GM19463 (cell line): ENCODE measurements around the gene ZNF133.
"Not testable (repeated sequence)": the region's sequence is repeated elsewhere in the genome, so short reads cannot be mapped to it uniquely, and the experiment has no call there.

Experiments
- ATAC-seq: cut with Tn5 transposase; IDR thresholded peaks from one replicate; pipeline ENCODE4 v1.9.1; 2021; ENCODE audit warnings: mild to moderate bottlenecking, moderate library complexity; ENCODE audit not compliant: unreplicated experiment

Gene ZNF133

DNA sequence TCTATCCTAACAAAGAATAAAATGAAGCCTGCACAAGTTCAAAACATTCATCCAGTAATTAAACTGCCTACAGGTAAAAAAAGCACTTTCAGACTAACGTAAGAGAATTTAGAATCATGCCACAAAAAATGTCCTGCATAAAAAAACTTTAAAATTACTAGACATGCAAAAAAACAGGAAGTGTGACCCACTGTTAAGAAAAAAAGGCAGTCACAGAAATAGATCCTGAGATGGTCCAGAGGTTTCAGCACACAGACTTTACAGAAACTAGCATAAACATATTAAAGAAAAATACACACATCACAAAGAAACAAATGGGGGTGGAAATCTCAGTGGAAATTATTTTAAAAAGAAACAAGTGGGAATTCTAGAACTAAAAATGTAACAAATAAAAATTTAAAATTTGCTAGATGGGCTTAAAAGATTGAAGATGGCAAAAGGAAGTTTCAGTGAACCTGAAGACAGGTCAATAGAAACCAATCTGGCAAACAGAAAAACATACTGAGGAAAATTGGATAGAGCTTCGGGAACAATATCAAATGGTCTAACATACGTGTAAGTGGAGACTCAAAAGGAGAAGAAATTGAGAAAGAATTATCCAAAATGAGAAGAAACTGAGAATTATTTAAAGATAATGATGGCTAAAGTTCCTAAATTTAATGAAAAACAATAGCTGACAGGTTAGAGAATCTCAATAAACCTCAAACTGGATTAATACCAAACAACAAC, 3.4 kb upstream of the ZNF133 start:
- no peak for ATAC-seq

DNA sequence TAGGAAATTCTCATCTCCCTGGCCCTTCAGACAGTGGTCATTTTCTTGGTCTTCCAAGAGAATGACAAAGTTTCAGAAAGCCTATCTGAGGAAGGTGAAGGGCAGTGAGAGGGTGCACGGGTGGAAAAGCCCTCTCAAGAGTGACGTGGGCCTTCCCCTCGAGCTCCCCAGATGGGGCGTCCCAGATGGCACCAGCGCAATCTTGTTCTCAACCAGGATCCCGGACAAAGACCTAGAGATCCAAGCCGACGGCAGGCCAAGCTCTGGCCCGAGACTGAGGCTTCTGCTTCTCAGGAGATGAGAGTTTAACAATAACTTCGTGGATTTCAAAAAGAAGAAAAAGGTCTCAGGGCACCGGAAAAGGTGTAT, 797 bp upstream of the ZNF133 start:
- no peak for ATAC-seq

DNA sequence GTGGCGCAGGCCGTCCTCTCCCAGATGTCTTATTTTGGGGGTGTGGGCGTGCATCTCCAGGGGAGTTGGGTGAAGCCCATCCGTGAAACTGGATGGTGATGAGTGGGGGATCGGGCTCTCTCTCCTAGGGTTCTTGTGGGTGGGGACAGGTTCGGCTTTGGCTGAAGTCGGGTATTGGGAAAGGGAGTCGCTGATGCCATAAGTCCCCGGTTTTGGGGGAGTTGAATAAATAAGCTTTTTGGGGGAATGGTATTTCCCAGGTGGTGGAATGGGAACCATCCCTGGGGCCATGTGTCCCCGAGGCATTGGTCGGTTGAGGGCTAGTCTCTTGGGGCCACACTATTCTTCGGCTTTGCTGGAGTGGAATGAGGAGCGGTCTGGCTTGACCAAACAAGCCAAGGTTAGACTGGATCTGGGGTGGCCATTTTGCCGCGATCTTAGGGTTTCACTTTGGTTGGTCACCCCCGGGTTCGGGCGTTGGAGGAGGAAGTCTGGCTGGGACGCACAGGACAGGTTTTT, 481 bp downstream of the ZNF133 start:
- no peak for ATAC-seq

DNA sequence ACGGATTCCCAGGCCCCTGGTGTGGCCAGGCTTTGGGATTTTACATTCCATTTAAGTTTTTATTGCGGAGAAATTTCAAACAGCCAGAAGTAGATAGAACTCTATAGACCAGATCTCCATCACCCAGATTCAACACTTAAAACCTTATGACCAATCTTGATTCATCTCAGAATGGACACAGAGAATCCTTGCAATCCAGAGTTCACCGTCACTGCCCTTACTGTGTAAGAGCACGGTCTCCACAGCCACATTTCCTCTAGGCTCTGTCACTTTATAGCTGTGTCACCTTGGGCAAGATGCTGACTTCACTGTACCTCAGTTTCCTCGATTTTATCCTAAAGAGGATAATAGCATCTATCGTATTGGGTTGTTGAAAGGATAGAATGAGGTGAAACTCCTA, 979 bp downstream of the ZNF133 start:
- no peak for ATAC-seq

DNA sequence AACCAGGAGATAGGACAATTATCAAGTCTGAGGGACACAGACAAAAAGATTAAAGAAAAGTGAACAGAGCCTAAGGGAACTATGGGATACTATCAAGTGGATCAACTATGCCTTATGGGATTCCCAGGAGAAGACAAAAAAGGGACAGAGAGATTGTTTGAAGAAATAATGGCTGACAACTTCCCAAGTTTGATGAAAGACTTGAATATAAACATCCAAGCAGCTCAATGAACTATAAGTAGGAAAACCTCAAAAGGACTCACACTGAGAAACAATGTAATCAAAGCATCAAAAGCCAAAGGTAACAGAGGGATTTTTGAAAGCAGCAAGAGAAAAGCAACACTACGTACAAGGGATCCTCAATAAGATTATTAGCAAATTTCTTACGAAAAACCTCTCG, 11.0 kb downstream of the ZNF133 start:
- no peak for ATAC-seq

DNA sequence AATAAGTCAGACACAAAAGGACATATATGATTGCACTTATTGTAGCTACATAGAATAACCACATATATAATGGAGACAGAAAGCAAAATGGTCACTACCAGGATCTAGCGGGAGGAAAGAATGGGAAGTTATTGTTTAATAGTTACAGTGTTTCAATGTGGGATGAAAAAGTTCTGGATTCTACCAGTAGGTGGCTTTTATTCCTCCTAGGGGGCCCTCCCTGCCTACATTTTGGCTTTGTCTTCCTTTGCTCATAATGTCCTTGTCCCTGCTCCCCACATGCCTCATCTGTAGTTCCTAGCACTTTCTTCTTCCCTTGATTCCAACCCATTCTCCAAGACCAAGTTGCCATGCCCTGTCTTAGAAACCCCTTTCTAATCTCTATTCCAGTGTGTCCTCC, 16.3 kb downstream of the ZNF133 start:
- no peak for ATAC-seq

DNA sequence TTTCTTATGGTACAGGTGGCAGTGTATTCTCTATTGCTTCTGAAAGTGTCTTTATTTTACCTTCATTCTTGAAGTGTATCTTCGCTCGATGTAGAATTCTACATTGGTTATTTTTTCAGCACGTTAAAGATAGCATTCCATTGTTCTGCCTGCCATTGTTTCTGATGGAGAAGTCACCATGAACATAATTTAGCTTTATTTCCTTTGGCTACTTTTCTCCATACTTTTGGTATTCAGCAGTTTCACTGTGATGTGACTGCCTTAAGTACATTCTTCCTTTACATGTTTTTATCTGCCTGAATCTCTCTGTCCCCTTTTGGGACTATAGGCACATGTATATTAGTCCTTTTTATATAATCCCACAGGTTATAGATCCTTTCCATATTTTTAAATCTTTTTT, 19.0 kb downstream of the ZNF133 start:
- no peak for ATAC-seq

DNA sequence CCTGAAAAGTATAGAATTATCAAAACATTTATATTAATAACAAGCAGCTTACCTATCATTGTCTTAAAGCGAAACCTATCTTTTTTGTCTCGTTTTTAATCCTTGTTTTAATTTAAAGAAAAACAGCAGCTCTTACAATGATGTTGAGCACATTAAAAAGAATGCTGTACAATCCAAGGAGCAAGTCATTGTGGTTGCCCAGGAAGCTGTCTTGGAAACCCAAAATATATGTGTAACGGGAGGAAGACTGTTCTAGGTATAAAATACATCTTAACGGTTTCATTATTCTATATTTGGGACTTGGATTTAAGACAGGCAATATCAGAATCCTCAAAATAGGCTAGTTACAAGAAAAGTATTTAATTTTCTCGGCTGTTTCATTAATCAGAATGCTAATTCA, 21.7 kb downstream of the ZNF133 start:
- no peak for ATAC-seq

DNA sequence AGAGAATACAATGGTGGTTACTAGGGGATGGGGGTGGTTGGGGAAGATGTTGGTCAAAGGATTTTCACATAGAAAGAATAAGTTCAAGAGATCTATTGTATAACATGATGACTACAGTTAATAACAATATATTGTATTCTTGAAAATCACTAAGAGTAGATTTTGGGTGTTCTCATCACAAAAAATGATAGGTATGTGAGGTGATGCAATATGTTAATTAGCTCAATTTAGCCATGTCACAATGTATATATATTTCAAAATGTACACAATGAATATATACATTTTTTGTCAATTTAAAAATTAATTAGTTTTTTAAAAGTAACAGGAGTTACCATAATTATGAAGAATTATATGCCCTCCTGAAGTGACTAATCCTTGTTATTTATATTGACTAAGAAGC, 22.3 kb downstream of the ZNF133 start:
- no peak for ATAC-seq

DNA sequence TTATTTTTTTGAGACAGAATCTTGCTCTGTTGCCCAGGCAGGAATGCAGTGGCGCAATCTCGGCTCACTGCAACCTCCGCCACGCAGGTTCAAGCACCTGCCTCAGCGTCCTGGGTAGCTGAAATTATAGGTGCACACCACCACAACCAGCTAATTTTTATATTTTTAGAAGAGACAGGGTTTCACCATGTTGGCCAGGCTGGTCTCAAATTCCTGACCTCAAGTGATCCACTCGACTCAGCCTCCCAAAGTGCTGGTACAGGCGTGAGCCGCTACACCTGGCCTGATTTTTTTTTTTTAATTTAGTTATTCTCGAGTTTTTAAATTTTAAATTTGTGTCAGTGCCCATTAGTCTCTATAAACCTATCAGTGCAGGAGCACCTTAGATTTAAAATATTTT, 24.4 kb downstream of the ZNF133 start:
- no peak for ATAC-seq

DNA sequence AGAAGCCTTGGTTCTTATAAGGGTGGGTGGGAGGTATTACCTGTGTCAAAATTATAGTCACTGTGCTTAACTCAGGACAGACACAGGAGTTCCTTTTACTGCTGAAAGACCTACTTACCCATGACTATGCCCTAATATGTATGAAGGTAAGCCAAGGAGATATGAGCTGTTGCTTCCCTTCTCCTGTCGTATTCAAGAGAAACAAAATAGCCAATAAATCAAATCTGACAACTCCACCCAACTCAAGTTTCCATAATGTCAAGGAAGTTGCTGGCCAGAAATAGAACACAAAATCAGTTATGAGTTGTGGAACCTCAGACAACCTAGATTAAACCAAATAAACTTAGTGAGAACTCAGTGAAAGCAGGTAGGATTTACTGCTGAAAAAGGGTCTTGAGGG, 25.1 kb downstream of the ZNF133 start:
- ATAC-seq: no peak

DNA sequence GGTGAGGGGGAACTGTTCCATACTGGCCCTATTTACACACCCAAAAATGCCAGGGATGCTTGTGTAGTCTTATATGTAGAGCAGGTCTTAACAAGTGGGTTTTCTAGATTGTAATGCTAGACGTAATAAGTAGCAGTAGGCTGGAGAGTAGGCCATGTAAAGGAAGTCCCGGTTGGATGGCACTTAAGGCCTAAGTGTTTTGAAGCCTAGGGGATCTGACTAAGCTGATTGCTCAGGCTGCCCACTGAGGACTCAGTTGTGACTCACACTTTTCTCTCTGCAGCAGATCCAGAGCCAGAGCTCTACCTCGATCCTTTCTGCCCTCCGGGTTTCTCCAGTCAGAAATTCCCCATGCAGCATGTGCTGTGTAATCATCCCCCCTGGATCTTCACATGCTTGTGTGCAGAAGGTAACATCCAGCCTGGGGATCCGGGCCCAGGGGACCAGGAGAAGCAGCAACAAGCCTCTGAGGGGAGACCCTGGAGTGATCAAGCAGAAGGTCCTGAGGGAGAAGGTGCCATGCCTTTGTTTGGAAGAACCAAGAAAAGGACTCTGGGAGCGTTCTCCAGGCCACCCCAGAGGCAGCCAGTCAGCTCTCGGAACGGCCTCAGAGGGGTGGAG, 26.6 kb downstream of the ZNF133 start:
- no peak for ATAC-seq

DNA sequence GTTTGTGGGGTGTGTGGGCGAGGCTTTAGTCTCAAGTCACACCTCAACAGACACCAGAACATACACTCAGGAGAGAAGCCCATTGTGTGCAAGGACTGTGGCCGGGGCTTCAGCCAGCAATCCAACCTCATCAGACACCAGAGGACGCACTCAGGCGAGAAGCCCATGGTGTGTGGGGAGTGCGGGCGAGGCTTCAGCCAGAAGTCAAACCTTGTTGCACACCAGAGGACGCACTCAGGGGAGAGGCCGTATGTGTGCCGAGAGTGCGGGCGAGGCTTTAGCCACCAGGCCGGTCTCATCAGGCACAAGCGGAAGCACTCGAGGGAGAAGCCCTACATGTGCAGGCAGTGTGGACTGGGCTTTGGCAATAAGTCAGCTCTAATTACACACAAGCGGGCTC, 27.8 kb downstream of the ZNF133 start:
- ATAC-seq: no peak

DNA sequence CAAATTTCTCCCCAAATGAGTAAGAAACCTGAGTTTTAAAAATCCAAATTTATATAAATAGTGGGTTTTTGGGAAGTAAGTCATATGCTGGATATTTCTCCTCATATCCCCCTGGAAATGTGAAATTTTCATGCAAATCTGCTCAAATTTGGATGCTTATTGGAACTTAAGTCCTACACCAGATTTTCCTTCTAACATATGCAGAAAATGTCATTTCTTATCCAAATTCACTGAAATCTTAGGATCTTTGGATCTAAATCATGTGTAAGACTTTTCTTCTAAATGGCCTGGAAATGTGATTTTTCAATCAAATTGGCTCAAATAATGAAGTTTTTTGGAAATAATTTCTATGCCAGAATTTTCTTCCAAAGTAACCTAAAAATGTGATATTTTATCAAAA, 33.0 kb downstream of the ZNF133 start:
- no peak for ATAC-seq

DNA sequence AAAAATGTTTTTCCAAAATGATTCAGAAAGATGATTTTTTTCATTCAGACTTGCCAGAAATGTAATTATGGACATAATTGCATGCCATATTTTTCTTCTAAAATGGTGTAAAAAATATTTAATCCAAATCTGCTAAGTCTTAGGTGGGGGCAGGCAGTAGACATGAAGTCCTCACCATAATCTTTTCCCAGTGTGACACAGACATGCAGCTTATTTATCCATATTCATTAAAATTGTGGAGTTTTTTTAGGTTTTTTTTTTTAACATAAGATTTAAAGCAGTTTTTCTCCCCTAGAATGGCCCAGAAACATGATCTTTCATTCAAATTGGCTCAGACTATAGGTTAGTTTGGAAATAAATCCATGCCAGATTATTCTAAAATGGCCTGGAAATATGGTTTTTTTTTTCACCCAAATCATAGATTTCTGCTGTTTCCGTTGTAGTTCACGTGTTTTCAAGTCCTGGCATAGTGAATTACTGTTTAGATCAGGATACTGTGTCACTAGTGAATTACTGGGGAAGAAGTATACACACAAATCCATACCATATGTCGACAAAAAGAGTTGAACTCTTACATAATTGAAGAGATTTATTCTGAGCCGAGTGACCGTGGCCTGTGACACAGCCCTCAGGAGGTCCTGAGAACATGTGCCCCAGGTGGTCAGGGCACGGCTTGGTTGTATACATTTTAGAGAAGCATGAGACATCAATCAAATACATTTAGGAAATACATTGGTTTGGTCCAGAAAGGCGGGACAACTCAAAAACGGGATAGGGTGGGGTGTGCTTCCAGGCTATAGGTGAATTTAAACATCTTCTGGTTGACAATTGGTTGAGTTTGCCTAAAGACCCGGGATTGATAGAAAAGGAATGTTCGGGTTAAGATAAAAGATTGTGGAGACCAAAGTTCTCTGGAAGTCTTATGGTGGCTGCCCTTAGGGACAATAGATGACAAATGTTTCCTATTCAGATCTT, 33.9 kb downstream of the ZNF133 start:
- ATAC-seq: no peak

DNA sequence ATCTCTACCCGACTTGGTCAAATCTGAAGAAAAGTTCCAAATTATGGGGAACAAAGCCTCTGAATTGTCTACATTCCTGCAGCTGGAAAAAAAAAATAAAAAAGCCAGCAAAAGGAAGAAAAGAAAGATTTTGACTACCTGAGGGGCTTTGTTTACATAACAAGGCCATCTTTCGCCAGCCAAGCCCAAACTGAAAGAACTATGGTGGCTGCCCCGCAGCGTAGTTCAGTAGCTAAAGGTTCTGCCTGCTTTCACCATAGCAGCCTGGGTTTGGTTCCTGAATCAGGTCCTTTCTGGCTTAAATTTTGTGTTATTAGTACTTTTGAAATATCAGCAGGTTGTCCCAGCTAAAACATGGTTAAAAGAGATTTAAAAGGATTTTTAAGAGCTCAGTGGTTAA, 35.4 kb downstream of the ZNF133 start:
- no peak for ATAC-seq

DNA sequence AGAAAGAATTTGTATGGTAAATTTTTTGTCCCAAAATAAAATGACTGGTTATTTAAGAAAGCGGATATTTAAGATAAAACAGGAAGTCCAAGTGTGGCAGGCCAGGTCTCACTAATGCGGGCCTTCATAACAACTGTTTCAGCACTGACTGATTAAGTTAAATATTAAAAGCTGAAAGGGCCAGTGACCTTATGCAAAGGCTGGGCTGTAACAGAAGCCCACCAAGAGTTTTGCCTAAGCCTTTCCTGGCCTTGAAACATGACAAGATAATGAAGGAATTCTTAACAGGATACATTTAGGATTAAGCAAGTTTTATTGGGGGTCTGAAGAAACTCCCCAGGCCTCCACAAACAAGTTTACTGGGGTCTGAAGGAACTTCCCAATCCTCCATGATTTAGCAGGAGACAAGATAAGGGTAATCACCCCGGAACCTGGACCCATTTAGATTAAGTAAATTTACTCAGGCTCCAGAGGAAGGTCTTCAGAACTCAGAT, 36.3 kb downstream of the ZNF133 start:
- no peak for ATAC-seq

DNA sequence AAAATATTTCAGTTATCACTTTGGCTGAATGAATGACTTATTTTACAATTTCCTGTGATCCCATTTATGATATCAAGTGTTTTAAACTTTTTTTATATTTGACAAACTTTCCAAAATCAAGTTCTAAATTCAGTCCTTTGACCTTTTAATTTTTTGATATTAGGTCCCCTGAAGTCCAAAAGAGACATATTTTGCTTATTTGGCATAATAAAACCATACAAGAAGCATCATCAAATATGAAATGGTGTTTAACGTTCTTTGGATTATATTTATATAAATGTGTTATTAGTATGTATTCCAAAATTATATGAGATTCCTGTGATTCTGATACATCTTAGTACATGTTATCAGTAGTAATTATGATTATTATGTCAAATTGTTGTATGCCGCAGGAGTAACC, 38.7 kb downstream of the ZNF133 start:
- no peak for ATAC-seq

DNA sequence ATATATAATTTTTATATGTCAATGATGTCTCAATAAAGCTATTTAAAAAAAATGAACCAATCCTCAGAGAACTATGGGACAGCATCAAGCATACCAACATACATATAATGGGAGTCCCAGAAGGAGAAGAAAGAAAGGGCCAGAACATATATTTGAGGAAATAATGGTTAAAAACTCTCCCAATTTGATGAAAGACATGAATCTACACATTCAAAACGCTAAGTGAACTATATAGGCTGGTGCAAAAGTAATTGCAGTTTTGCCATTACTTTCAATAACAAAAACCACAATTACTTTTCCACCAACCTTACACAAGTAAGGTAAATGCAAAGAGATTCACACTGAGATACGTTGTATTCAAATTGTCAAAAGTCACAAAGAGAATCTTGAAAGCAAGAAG, 43.4 kb downstream of the ZNF133 start:
- no peak for ATAC-seq

DNA sequence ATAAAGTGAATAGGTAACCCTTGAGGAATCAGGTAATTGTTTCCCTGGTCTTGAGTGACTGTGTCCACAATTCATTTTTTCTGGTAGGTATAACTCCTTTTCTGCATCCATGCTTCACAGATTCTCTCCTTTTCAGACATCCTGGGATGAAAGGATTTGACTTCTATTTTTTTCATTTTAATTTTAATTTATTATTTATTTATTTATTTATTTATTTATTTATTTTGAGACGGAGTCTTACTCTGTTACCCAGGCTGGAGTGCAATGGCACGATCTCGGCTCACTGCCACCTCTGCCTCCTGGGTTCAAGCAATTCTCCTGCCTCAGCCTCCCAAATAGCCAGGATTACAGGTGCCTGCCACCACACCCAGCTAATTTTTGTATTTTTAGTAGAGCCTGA, 61.4 kb downstream of the ZNF133 start:
- ATAC-seq: not testable (repeated sequence)

DNA sequence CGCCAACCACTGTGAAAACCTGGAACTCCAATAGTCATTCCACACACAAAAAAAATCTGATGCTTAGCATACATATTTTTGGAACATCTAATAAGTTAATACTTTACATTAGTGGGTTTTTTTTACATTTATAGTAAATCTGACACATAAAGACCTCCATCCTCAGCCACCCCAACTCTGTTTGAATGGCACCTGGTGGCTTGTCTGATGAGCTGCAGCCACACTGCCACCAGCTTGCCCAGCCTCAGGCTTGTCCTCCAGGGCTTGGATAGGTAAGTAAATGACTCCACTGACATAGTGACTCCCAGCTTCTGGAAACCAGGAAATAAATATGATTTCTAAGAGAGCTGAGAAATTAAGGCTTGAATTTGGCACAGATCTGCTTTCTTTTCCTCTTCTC, 71.5 kb downstream of the ZNF133 start:
- no peak for ATAC-seq
